Measurements from ENCODE around the gene IFT88.
A peak's percentile ranks its signal among the peaks of the same experiment; 100 is the strongest.

The IFT88 gene

DNA sequence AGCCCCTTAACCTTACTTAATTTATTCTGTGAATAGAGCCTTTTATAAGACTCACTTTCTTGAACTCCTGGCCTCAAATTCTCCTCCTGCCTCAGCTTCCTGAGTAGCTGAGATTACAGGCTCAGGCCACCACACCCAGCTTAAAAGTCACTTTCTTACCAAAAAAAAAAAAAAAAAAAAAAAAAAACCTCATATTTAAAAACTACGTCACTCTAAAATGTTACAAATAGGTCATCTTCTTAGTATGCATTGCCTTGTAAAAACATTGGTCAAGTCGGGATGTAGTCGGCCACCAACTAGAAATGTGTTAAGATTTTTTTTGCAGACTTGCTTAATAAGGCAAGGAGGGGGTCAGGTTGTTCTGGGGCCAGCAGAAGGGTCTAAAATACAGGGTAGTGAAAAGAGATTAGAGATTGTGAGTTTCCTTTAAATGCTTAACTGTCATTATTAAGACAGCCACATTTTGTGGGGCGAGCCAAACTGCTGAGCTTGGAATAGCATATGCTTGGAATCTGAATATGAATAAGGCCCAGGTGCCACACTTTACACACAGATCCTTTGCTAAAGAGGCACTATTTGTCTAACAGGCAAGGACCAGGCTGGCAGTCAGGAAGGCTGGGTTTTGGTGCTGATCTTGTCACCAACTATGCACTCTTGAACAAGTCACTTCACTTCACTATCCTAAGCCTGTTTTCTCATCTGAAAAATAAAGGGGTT is 120.1 kb downstream of the IFT88 start:
- no peak for DNase-seq (ENCODE audit: low read depth)

DNA sequence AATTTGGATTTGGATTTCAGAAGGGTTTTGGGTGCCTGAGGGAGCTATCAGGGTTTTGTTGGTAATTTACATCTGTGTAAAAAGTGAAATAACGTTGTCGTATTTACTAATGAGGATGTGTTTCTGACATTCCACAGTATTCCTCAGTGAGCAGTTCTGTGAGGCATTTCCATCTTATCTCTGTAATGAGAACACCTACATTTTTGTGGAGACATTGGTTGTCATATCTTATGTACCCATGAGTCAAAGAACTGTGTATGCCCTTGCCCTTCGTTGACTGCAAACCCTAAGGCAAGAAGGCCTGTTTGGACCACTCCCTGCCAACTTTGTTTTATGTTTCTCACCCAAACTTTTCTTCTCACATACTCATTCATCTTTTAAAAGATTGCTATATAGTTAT is 122.3 kb downstream of the IFT88 start:
- no peak for DNase-seq (ENCODE audit: low read depth)

DNA sequence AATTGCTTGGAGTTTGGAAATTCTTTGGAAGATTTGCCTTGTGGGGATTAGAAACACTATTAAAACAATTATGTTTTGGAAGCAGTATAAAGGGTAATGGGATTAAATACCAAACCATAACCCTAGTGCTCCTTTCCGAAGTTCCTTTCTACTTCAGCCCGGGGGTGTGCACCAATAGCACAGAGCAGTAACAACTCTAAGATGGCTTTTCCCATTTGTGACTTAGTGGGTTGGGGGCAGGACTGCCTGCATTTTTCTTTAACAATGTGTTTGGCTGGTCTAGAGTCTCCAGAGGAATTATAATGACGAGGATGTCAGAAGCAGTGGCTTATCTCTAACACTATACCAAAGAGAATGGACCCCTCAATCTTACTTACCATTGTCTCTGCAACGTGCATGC is 124.7 kb downstream of the IFT88 start:
- DNase-seq (ENCODE audit: low read depth), result no peak

DNA sequence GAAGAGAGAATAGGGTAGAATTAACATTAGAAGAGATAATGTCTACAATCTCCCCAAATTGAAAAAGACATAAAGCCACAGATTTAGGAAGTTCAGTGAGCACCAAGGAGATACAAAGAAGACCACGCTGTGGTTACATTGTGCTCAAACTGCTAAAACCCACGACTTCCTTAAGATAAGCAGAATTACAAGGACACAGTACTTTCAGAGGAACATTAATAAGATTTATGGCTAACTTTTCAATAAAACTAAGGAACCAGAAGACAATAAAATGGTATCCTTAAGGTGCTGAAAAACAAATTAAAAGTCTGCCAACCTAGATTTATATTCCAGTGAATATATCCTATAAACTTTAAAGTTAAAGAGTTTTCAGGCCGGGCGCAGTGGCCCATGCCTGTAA is 129.1 kb downstream of the IFT88 start:
- no peak for DNase-seq (ENCODE audit: low read depth)

DNA sequence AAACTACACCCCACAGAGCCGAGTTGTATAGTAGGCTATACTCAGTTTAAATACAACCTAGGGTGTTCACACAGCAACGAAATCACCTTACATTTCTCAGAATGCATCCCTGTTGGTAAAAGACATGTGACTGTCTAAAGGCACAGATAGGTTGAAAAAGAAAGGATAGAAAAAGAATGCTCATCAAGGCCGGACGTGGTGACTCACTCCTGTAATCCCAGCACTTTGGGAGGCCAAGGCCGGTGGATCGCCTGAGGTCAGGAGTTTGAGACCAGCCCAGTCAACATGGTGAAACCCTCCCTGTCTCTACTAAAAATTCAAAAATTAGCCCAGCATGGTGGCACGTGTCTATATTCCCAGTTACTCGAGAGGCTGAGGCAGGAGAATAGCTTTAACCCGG is 132.8 kb downstream of the IFT88 start:
- no peak for DNase-seq (ENCODE audit: low read depth)

DNA sequence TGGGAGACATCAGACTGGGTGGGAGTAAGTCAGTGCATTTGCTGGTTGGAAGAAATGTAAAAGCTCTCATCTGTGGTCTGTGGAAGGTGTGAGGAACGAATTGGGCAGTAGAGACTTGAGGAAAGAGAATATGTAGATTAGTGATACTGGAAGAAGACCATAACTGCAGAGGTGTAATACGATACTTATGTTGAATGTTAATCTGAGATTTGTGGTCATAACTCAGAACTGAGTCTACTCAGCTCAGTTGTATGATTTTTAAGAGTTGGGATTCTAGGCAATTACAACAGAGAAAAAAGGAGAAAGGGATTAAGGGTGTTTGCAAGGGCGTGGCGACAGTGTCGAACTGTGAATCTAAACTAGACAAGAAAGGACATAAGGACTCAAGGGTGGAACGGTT is 133.3 kb downstream of the IFT88 start:
- no peak for DNase-seq (ENCODE audit: low read depth)

DNA sequence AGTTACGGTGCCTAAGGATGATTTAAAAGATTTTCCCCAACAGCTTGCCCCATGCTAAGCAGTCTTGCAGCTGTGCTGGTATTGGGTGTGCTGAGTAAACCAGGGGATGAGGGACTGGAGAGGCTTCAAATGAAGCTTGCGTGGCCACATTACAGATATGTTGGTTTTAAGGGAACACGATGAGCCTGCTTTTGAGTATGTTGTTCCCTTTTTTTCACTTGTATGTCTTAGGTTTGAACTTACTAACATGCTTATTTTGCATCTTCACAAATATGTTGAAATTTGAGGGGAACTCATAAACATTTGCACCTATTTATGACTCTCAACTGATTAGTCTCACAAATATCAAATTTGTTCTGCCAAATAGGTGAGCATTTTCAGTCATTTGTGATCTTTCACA is 134.5 kb downstream of the IFT88 start:
- DNase-seq (ENCODE audit: low read depth), result no peak

DNA sequence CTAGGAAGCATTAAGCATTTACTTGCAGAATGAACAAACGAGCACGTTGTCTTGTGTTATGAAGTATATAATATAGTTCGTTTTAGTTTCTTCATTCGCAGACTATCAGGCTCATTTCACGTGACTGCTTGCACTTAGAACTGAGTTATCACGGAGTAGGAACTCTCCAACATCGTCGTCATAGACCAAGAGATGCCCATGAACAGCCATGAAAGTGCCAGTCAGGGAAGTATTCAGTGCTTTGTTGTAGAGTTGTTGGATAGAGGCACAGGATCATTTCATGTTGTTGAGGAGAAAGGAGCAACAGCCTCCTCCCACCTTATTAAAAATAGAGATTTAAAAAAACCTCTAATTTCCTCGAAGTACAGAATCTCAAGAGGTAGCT is 135.6 kb downstream of the IFT88 start:
- DNase-seq (ENCODE audit: low read depth), result no peak

DNA sequence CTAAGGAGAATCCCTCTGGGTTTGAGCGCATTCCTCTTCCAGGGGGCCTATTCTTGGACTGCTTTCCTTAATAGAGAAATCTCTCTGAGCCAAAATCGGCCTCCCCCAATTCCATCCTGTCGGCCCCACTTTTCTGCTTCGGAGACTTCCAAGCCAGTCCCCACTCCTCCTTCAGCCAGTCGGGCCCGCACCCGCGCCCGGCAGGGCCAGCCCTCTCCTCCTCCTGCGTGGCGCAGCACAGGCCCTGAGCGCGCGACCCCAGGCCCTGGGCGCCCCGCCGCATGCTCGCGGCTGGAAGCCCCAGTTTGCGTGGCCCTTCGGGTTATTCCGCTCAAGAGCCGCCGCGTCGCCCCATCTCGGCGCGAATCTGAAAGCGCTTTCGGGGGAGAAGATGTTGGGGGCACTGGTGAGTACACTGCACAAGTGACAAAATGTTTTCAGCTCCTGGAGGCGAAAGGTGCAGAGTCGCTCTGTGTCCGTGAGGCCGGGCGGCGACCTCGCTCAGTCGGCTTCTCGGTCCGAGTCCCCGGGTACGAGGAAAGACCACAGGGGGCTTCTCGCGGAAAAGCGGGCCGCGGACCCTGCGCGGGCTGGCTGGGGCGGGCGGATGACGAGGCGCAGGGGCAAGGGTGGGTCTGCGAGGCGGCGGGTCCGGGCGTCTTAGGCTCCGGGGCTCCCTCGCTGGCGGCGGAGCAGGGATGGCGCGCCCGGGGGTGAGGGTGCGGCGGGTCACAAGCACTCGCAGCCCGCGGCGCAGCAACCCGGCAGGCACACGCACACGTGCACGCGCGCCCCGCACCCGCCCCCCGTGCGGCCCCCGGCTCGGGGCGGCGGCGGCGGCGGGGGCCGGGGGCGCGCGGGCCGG is 136.2 kb downstream of the IFT88 start, which contains the start of gene IL17D:
IL17D (plus strand) TSS at position 785 of the 865 bp plus-strand sequence. CDS start 303 bp downstream, outside the sequence.
- peak; percentile 14 for DNase-seq (ENCODE audit: low read depth)

DNA sequence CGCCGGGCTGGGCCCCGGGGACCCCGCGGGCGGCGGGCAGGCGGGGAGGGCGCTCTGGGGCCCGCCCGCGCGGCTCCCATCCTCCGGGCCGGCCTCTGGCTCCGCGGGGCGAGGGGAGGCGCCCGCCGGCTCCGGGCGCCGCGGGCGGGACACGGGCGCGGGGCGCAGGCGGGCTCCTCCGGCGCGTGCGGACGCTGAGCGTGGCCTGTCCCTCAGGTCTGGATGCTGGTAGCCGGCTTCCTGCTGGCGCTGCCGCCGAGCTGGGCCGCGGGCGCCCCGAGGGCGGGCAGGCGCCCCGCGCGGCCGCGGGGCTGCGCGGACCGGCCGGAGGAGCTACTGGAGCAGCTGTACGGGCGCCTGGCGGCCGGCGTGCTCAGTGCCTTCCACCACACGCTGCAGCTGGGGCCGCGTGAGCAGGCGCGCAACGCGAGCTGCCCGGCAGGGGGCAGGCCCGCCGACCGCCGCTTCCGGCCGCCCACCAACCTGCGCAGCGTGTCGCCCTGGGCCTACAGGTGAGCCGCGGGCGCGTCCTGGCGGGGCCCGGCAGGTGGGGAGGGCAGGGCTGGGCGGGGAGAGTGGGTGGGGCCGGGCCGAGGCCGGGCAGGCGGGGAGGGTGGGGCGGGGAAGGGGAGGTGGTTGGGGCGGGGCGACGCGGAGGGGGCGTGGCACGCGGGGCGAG is 137.0 kb downstream of the IFT88 start:
- peak; percentile 60 for DNase-seq (ENCODE audit: low read depth)

DNA sequence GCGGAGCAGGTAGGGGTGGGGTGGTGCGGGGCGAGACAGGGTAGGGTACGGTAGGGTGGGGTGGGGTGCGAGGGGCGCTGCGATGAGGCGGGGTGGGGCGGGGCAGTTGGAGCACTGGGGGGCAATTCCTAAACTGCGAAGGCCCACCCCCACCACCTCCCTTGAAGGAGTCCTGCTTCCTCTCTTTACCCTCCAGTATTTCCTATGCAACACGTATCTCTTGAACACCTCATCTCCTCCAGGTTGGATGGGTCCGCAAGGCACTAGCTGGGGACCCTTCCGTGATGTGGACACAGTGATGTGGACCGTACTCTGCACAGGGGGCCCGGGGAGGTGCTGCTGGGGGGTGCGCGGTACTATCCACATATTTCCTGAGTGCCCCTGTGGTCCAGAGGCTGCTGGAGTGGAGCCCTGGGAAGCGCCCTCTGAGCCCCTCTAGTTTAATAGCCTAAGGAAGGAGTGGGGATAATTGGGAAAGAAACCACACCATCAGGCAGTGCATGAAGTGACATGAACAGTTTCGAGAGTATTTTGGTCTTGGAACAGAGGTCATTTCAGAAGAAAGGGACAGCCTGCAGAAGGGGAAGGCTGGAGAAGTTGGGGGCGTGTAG is 137.6 kb downstream of the IFT88 start:
- DNase-seq (ENCODE audit: low read depth), result no peak

DNA sequence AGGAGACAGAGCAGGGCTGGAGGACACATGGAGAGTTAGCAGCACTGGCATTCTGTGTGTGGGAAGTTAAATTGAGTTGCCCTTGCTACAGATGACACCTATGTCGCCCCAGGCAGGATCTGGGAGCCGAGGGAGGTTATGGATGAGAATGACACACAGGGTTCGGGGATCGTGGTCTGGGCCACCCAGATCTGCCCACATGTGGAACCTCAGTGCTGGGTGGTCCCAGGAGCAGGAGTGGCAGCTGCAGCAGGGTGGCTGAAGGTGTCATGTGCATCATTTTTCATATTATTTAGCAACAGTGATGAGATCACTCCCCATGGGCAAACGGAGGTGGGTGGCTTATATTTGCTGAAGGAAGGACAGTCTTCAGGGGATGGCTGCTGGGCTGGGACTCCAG is 139.7 kb downstream of the IFT88 start:
- DNase-seq (ENCODE audit: low read depth), result no peak

DNA sequence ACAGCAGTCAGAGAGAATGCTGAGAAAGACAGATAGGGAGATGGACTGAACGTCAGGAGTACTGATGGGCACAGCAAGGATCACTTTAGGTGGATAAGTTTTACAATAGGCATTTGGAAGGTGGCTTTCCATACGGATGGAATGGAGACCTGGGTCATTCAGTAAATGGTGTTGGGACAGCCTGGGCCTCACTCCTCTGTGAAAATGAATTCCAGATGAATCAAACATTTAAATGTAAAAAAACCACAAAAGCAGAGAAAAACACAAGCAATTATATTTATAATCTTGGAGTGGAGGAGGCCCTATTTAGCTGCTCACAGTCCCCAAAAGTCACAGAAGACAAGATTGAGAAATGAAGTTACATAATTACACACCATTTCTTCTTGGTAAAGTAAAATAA is 141.3 kb downstream of the IFT88 start:
- no peak for DNase-seq (ENCODE audit: low read depth)

DNA sequence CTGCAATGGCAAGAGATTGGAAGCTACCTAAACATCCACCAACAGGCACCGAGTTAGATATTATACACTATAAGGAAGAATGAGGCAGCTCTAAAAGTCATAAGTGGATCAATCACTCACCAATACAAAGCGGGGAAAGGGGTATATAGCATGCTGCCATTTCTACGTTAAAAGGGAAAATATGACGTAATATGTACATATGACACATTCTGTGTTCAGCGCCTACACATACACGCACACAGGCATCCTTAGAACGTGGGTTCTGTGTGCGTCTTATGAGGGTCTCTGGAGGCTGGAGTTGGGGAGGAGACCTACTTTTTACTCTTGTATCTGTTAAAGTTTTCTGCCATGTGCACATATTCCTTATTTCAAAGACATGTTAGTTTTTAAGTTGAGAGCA is 142.4 kb downstream of the IFT88 start:
- DNase-seq (ENCODE audit: low read depth), result no peak

DNA sequence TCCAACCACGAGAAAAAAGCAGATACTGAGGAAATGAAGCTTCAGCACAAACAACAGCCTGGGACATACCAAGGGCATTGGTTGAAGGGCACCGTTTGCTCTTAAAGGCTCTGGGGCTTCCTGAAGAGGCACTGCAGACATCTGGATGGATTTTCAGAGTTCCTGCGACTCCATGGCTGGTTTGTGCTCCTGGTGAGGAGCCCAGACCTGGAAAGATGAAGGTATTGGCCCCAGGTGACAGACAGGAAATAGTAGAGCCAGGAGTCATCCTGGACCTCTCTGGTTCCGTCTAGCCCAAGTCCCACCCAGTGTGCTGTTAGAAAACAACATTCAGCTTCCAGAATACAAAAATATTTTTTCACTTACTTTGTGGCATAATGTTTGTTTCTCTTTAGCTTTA is 142.8 kb downstream of the IFT88 start:
- DNase-seq (ENCODE audit: low read depth), result no peak

DNA sequence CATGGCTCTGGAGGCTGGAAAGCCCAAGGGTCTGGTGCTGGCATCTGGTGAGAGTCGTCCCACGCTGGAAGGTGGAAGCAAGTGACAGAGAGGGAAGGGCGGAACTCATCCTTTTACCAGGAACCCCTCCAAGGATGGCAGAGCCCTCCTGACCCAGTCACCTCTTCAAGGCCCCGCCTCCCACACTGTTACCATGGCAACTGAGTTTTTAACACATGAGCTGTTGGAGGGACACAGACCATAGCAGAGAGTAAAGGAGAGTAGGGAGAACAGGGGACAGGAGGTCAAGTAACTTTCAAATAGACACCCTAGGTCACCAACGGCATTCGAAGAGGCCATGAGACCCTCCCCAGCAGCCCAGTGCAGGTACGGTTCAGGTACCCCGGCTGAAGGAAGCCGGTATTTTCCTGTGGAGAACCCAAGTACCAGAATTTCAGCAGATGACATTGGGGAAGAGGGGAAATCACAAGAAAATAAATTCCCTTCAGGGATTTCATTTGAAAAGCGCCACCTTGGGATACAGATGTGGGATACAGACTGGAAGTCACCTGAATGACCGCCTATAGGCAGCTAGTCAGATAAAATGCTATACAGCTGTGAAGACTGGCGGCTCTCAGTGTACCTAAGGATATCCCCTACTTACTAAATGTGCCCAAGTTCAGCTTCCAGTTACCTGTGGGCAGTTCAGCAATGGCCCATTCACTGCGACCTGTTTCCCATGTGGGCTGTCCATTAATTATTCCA is 144.5 kb downstream of the IFT88 start:
- DNase-seq (ENCODE audit: low read depth), result no peak

DNA sequence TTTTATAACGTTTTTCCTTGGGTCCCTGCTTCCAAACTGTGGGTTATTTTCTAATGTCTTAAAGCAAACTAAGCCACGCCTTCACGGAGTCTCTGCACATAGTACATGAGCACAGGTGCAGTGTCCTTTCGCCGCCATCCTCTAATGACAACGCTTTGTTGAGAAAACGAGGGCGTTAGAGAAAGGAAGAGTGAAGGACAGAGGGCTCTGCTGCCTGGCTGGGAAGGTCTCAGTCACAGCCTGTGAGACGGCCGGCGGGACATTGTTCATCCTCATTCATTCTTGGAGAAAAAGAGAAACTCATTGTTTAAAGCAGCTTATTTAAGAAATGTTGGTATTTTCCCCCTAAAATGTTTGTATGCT is 146.0 kb downstream of the IFT88 start:
- no peak for DNase-seq (ENCODE audit: low read depth)

DNA sequence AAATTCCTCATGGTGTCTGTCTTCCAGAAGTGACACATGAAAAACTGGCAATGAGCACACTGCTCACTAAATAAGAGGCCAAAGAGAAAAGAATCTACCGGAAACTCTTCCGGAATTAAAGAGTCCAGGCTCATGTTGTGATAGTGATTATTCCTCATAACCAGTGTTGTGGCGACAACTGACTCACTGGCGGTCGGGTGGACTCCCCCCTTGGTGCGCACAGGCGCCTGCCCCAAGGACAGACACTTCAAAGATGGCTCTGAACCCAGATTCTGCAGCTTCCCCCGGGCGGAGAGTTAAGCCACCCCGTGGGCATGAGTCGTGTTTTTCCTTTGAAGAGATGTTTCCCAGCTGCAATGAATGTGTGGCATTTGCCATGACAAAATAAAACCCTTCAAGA is 146.8 kb downstream of the IFT88 start:
- DNase-seq (ENCODE audit: low read depth), result no peak

DNA sequence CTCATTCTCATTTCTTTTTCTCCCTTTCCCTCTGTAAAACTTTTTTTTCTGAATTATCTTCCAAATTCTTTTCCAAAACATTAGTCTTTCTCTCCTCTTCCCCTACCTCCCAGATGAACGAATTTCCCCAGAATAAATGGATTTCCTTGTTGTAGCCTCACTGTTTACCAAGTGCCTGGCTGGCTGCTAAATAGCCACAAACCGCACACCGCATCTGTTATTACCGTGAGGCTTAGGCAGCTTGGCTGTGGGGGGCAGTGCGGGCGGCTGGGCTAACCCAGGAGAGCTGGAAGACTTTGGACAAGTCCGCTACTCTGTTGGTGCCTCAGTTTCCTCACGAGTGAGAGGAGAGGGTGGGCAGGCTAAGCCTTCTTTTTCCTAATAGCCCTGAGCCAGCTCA is 147.2 kb downstream of the IFT88 start:
- DNase-seq (ENCODE audit: low read depth), result no peak

DNA sequence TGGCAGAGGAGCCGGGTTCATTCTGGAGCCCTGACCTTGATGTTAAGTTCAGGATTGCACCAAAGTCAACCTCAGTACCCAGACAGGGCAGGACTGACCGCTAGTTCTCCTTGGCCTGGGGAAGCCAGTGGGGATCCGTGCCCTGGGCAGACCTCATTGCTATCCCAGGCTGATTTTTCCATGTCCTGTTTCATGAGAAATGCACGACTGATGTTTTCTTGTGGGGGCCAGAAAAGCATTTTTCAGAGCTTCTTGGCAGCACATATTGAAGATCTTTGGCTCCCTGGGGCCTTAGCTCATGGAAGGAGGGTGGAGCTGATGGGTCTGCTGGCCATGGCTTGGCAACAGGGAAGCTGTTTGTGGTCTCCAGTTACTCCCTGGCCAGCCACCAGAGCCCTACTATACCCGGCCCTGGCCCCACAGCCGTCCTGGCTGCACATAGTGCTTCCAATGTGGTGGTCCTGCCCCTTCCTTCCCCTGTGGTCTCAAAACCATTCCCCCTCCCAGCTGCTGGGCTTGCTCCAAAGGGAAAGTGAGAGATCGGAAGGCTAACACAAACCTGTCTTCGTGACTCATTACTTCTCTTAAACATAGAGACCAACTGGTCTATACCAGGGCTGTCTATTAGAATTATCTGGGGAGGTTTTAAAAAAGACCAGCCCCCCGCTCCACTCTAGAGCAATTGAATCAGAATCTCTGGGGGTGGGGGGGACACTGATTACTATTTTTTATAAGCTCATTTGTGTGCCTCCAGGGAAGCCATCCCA is 147.8 kb downstream of the IFT88 start:
- DNase-seq (ENCODE audit: low read depth), result no peak

DNA sequence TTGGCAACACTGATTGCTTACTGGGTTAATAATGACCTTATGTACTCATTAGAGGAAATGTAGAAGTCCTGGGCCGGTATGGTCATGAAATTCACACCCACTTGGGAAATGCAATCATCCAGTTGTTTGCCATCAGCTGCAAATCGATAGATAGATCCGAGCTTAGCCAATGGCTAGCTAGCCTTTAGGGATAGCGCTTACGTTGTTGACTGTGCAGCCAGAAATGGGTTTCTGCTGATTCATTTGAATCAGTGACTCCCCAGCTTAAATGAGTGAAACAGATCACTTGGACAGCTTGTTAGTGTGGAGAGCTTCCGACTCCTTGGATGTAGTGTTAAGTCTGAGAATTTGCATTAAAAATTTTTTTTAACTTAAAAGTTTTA is 148.4 kb downstream of the IFT88 start:
- no peak for DNase-seq (ENCODE audit: low read depth)

All from activated T-cell treated with anti-CD3 and anti-CD28 coated beads for 1 hour (primary cell).